GM19324 (cell line): Measurements from ENCODE around the gene IQCE.
"Not testable (repeated sequence)": the region's sequence is repeated elsewhere in the genome, so short reads cannot be mapped to it uniquely, and the experiment has no call there.

Experiments
- ATAC-seq: cut with Tn5 transposase; IDR thresholded peaks from one replicate; pipeline ENCODE4 v1.9.1; 2021; ENCODE audit warnings: mild to moderate bottlenecking, moderate library complexity; ENCODE audit not compliant: unreplicated experiment, low FRiP score

Gene IQCE

GRCh38 chr7:2596464-2597272, 37.9 kb downstream of the IQCE start:
- ATAC-seq = no peak

GRCh38 chr7:2597273-2597640, 38.5 kb downstream of the IQCE start:
- no peak for ATAC-seq

GRCh38 chr7:2598154-2598823, 39.5 kb downstream of the IQCE start:
- ATAC-seq = no peak

GRCh38 chr7:2601065-2601464, 42.3 kb downstream of the IQCE start:
- no peak for ATAC-seq

- ATAC-seq = no peak
Observed at GRCh38 chr7:2601907-2602306, 43.1 kb downstream of the IQCE start.

- ATAC-seq = no peak
Observed at GRCh38 chr7:2602406-2603043, 43.7 kb downstream of the IQCE start.

GRCh38 chr7:2603044-2603965, 44.5 kb downstream of the IQCE start:
- ATAC-seq = no peak

- no peak for ATAC-seq
Observed at GRCh38 chr7:2604608-2605174, 45.9 kb downstream of the IQCE start.

- ATAC-seq = no peak
Observed at GRCh38 chr7:2605608-2606538, 47.1 kb downstream of the IQCE start.

GRCh38 chr7:2606539-2606936, 47.8 kb downstream of the IQCE start:
- ATAC-seq = no peak

GRCh38 chr7:2607122-2607922, 48.5 kb downstream of the IQCE start:
- ATAC-seq = no peak

GRCh38 chr7:2607923-2608904, 49.4 kb downstream of the IQCE start:
- ATAC-seq = no peak

- ATAC-seq = no peak
Observed at GRCh38 chr7:2608921-2609411, 50.2 kb downstream of the IQCE start.

GRCh38 chr7:2609646-2610045, 50.9 kb downstream of the IQCE start:
- not testable (repeated sequence) for ATAC-seq

- ATAC-seq = no peak
Observed at GRCh38 chr7:2610466-2610865, 51.7 kb downstream of the IQCE start.

- no peak for ATAC-seq
Observed at GRCh38 chr7:2610898-2611297, 52.1 kb downstream of the IQCE start.

- no peak for ATAC-seq
Observed at GRCh38 chr7:2611401-2611800, 52.6 kb downstream of the IQCE start.
